Ovary (tissue), 9 donors: ENCODE data around the gene MADD. TPM values are rescaled to one million over a fixed set of nuclear protein-coding genes. Genes with fewer than 3 reads are reported as not detected.

ENCODE experiments used
- DNase-seq, 5 donors: peaks; one replicate each; pipeline ENCODE4 v3.0.0-alpha.2; 2019 to 2020
- H3K27ac ChIP-seq, 2 donors: fragments of 200-600 bp; one replicate each; pipeline versions ENCODE4 v1.5.1 to v1.8.0; 2019 to 2022
- H3K27me3 ChIP-seq: fragments of 200-600 bp; one replicate; pipeline ENCODE4 v1.8.0; 2022
- H3K36me3 ChIP-seq: fragments of 200-600 bp; sonication (generic); one replicate; pipeline ENCODE4 v1.5.1; 2019
- H3K4me1 ChIP-seq: one replicate; pipeline ENCODE4 v1.8.1; 2013; ENCODE audit warnings: mild to moderate bottlenecking, moderate library complexity; ENCODE audit not compliant: insufficient read depth
- H3K4me3 ChIP-seq: fragments of 200-600 bp; sonication (generic); one replicate; pipeline ENCODE4 v1.5.1; 2017
- H3K9me3 ChIP-seq, 2 donors: fragments of 200-600 bp in 1 of 2; sonication (generic) in 1 of 2; one replicate each; pipeline versions ENCODE4 v1.5.1 to v1.8.1; 2013 to 2019; ENCODE audit warnings: mild to moderate bottlenecking in 1 of 2, moderate library complexity in 1 of 2
- EP300 ChIP-seq: sonication (generic); formaldehyde crosslinking; IDR thresholded peaks from one replicate; pipeline ENCODE4 v1.6.1; 2017; ENCODE audit warnings: antibody characterized with exemption
- POLR2A ChIP-seq: fragments of 450-650 bp; IDR thresholded peaks from one replicate; pipeline ENCODE4 v1.6.1; 2017; ENCODE audit warnings: antibody characterized with exemption, mild to moderate bottlenecking, moderate library complexity
- WGBS, 3 donors: extraction: QIAGEN DNeasy Blood & Tissue Kit in 1 of 3; methylation state at CpG; one replicate each; pipeline versions ENCODE4 v1.1.5 to v1.1.7; 2013 to 2017; 5-methylcytosine and 5-hydroxymethylcytosine counted together
- intact Hi-C, 4 donors: fragments of 100-400 bp; cut with DNase I; formaldehyde crosslinking; loops; one replicate each; pipeline versions ENCODE4 v1.11.0 to v1.15.1; 2022 to 2023
- polyA plus RNA-seq, 2 donors: library from polyadenylated mRNA; stranded (reverse); fragments of 200-250 nt in 1 of 2; fragments of 350-450 nt in 1 of 2; fragmentation: Illumina TruSeq in 1 of 2; extraction: RNeasy Lipid Tissue Mini Kit (QIAGEN cat#74804) in 1 of 2; gene quantifications; one replicate each; pipeline ENCODE4 v1.2.3, GENCODE V29; 2013 to 2014
- total RNA-seq, 7 donors: library from RNA; depleted of rRNA in 2 of 7; stranded (reverse); fragments of >200 nt in 2 of 7; fragmentation: NEBNext Ultra II Directional in 3 of 7; extraction: Animal tissue kit (Norgen Biotek cat#: 25700) in 3 of 7; gene quantifications; one replicate each; pipeline versions ENCODE4 v1.1.0 to v1.2.4, GENCODE V29; 2016 to 2023
- TF ChIP-seq, protein P1 (sequence below), 3 donors: fragments of 450-650 bp in 2 of 3; fragments of 200-600 bp in 1 of 3; IDR thresholded peaks; one replicate each; pipeline versions ENCODE4 v1.5.1 to v1.8.0; 2016 to 2022; ENCODE audit warnings: antibody characterized with exemption in 3 of 3, mild to moderate bottlenecking in 1 of 3
- donor health status: DM: no; HTN: no; CAD: no; lungs with moderate emphysema.
- donor health status: DM: no; HTN: no; CAD: no.
- donor health status: Bipolar disorder and iron deficiency.
- donor health status: DM: yes; HTN: yes; CAD: no.
- donor health status: DM: no; HTN: no; CAD: no.
- donor health status: DM: yes; HTN: yes; CAD: no.

The MADD gene
- total and polyA plus RNA-seq, 9 donors = 20.3 to 53.5 (median 35.4) TPM

DNA sequence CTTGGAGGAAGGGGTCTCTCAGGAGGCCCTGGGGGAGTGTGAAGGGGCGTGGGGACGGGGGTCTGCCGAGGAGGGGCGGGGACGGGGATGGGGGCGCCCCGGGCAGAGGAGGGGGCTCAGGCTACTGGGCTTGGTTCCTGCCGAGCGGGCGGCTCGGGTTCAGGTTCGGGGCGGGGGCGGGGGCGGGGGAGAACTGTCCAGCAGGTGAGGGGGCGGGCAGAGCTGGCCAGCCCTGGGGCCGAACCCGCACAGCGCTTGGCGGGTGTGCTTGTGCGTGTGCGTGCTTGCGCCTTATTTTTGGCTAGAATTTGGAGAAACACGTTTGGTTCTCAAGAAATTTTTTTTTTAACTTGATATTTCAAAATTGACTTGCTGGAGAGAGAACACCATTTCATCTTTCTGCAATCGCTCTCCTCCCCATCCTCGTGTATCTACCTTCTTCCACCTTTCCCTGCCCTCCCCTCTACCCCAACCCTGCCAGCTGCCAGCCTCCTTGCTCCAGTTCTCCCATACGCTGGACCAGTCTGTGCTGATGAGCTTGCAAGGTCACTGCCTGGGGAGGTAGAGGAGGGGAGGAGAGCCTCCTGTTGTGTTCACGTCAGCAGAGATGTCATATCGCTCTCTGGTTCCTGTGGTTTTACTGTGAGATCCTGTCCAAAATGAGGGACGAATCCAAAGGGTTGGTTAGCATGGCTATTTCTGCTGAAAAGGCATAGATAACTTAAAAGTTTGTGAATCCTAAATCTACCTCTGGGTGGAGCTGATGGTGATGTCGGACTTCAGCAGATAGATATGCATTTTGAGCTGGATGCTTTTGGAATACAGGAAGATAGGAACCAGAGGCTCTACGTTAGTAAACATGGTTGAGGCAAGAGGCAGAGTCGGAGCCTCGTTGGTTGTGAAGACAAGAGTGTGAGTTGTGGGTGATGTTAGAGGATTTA is 668 bp downstream of the MADD start:
- peak overlapping the region; percentile 80 to 98 for H3K27ac ChIP-seq
- WGBS, 3 donors = 1 to 2% (median 1%) methylated on average over 33 to 34 of the region's 34 CpGs
- H3K9me3 ChIP-seq = no peaks in the 10 kb centered on the region
- TF ChIP-seq EP300 (no peak), POLR2A (no peak)
- TF ChIP-seq, protein P1, sequence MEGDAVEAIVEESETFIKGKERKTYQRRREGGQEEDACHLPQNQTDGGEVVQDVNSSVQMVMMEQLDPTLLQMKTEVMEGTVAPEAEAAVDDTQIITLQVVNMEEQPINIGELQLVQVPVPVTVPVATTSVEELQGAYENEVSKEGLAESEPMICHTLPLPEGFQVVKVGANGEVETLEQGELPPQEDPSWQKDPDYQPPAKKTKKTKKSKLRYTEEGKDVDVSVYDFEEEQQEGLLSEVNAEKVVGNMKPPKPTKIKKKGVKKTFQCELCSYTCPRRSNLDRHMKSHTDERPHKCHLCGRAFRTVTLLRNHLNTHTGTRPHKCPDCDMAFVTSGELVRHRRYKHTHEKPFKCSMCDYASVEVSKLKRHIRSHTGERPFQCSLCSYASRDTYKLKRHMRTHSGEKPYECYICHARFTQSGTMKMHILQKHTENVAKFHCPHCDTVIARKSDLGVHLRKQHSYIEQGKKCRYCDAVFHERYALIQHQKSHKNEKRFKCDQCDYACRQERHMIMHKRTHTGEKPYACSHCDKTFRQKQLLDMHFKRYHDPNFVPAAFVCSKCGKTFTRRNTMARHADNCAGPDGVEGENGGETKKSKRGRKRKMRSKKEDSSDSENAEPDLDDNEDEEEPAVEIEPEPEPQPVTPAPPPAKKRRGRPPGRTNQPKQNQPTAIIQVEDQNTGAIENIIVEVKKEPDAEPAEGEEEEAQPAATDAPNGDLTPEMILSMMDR (IDR thresholded peaks at IDR 0.05) = no peak
- H3K4me1 ChIP-seq = peaks cover 1% of the 10 kb centered on the region
- intact Hi-C loops = no loop called here
- peak overlapping the region; percentile 88 for H3K4me3 ChIP-seq
- peak in 1 of 5 donors; percentile 53 for DNase-seq
- no peaks in the 10 kb centered on the region for H3K36me3 ChIP-seq
- H3K27me3 ChIP-seq = no peaks in the 10 kb centered on the region

DNA sequence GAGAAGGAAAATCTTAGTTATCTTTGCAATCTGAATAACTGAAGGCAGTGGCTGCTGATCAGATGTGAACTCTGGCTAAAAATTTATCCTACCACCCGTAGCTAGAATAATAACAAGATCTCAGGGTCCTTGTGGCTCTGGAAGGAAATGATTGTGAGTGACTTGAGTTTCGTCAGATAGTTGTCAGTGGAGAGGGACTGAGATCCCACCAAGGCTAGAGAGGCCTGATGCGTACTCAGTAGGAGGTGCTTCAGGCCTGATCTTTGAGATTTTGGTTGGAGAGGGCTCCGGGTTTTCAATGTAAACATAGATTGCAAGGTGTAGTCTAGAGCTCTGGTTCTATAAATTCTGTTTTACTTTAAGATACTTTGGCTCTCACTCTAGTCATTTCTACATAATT is 1.4 kb downstream of the MADD start:
- TF ChIP-seq, protein P1 (IDR thresholded peaks at IDR 0.05) = no peak
- no peak for TF ChIP-seq POLR2A
- no peak for TF ChIP-seq EP300
- Histone ChIP-seq H3K4me3 (no peak overlapping the region), H3K9me3 (no peaks in the 10 kb centered on the region), H3K36me3 (no peaks in the 10 kb centered on the region), H3K27me3 (no peaks in the 10 kb centered on the region), H3K4me1 (peaks cover 1% of the 10 kb centered on the region), H3K27ac (no peak overlapping the region)
- 46 to 65% (median 53%) methylated on average over 4 of the region's 4 CpGs for WGBS, 3 donors
- no peak for DNase-seq
- intact Hi-C loops = no loop called here

DNA sequence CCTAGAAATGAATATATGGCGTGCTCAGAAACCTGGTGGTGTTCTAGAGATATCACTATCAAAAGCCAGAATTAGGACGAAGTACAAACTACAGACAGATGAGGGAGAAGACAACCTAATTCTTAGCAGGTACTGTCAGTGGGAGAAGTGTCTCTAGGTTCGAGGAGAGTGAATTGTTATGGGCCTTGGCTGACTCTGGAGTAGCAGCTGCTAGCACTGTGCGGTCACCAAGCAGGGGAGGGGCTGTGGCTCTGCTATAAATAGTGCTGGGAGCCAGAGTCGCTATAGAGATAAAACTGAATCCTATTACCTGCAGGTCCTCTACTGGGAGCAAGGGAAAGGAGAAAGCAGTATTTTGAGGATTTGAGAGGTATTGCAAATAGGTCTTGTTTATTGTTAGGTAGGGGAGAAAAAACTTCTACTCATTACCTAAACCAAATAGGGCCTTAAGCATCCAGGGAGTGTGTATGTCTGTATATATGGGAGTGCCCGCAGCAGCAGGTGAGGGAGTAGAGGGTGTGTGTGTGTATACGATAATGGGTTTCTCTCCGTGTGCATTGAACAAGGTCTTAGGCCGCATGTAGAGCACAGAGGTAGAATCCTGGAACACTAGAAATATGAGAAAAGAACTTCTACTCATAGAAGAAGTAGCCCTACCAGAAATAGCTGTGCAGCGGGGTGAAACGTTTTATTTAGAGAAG is 2.2 kb downstream of the MADD start:
- DNase-seq = no peak
- Histone ChIP-seq H3K9me3 (no peaks in the 10 kb centered on the region), H3K36me3 (no peaks in the 10 kb centered on the region), H3K27ac (no peak overlapping the region), H3K4me1 (peaks cover 1% of the 10 kb centered on the region), H3K4me3 (no peak overlapping the region), H3K27me3 (no peaks in the 10 kb centered on the region)
- TF ChIP-seq EP300 (no peak), POLR2A (no peak)
- TF ChIP-seq, protein P1 (IDR thresholded peaks at IDR 0.05) = no peak
- intact Hi-C loops = no loop called here
- WGBS, 3 donors = 57 to 65% (median 61%) methylated on average over 11 of the region's 11 CpGs

DNA sequence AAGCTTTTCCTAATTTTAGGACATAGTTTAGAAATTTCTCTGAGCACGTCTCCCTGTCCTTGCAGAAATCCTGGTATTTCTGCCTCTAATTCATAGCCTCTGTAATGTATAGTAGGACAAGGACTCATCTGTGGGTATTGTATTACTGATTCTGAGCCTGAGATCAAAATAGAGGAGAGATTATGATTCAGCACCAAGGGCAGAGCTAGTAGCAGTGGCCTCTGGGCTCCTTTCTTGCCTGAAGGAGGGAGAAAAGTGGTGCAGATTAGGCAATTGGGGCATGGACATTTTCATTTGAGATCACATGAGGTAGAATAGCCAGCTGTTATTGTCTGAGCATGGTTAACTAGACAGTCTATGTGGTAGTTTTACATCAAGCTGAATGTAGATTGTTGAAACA is 2.8 kb downstream of the MADD start:
- no peak overlapping the region for H3K27ac ChIP-seq
- H3K27me3 ChIP-seq = no peaks in the 10 kb centered on the region
- H3K4me1 ChIP-seq = peaks cover 1% of the 10 kb centered on the region
- DNase-seq = no peak
- WGBS, 3 donors = 0% methylated on average over 1 of the region's 1 CpG
- H3K4me3 ChIP-seq = no peak overlapping the region
- no peaks in the 10 kb centered on the region for H3K9me3 ChIP-seq
- intact Hi-C loops = no loop called here
- TF ChIP-seq, protein P1 (IDR thresholded peaks at IDR 0.05) = no peak
- TF ChIP-seq EP300 = no peak
- TF ChIP-seq POLR2A = no peak
- H3K36me3 ChIP-seq = no peaks in the 10 kb centered on the region
